ENCODE data around the gene TMEM273.

Gene TMEM273

DNA sequence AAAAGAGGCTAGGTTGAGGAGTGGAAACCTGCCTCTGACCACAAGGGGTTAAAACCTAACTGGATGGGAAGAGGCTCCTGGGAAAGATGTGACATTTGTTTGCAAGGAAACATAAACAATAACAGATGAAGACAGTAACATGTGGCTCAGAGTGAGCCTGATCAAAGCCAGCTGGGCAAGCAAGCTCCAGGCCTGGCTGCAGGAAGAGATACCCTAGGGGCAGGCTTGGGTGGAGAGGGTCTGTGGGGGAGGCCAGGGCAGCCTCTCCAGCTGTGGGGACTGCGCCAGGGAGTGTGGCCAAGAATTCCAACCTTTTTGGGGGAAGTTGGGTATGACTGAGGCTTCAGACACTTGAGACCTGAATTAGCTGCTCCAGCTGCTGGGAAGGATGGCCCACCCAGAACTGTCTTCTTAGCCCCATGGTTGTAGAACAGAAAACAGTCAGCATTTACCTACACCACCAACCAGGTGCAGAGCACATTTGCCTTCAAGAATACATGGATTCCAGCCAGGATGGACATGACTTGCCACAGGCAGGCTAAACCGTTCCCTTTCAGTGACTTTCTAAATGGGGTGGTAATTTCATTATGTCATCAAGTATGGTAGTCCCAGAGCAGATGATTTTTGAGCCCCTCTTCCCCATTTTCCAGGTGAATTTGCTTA is 44.0 kb downstream of the TMEM273 start:
- no peaks in the 10 kb centered on the region for H3K36me3 ChIP-seq (ENCODE audit: insufficient read depth, low read length)
- H3K4me2 ChIP-seq (ENCODE audit: low read length), result no peak overlapping the region
- no peaks in the 10 kb centered on the region for H3K27me3 ChIP-seq (ENCODE audit: insufficient read depth, low read length)
- H3F3A ChIP-seq (ENCODE audit: insufficient read depth, low read length), result no peaks in the 10 kb centered on the region
- H3K9ac ChIP-seq (ENCODE audit: low read length), result no peak overlapping the region
- H3K79me2 ChIP-seq (ENCODE audit: insufficient read depth, low read length), result no peaks in the 10 kb centered on the region
- H3K4me3 ChIP-seq (ENCODE audit: low read depth, low read length, poor library complexity, severe bottlenecking), result no peak overlapping the region
- H3K4me1 ChIP-seq (ENCODE audit: insufficient read depth, low read length, severe bottlenecking), result no peaks in the 10 kb centered on the region
- H4K20me1 ChIP-seq (ENCODE audit: insufficient read depth, low read length), result no peaks in the 10 kb centered on the region
- no peak for TF ChIP-seq EZH2 (IDR thresholded peaks at IDR 0.05; ENCODE audit: borderline replicate concordance, low read length)
- TF ChIP-seq, protein P1, sequence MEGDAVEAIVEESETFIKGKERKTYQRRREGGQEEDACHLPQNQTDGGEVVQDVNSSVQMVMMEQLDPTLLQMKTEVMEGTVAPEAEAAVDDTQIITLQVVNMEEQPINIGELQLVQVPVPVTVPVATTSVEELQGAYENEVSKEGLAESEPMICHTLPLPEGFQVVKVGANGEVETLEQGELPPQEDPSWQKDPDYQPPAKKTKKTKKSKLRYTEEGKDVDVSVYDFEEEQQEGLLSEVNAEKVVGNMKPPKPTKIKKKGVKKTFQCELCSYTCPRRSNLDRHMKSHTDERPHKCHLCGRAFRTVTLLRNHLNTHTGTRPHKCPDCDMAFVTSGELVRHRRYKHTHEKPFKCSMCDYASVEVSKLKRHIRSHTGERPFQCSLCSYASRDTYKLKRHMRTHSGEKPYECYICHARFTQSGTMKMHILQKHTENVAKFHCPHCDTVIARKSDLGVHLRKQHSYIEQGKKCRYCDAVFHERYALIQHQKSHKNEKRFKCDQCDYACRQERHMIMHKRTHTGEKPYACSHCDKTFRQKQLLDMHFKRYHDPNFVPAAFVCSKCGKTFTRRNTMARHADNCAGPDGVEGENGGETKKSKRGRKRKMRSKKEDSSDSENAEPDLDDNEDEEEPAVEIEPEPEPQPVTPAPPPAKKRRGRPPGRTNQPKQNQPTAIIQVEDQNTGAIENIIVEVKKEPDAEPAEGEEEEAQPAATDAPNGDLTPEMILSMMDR (IDR thresholded peaks at IDR 0.05; ENCODE audit: low read length), result no peak
- no peak overlapping the region for H2AFZ ChIP-seq (ENCODE audit: low read length)
- no peaks in the 10 kb centered on the region for H3K9me2 ChIP-seq (ENCODE audit: low read depth, low read length)
- H3K27ac ChIP-seq (ENCODE audit: low read depth, low read length, poor library complexity, severe bottlenecking), result no peak overlapping the region
- no peaks in the 10 kb centered on the region for H3K9me3 ChIP-seq (ENCODE audit: low read length)

DNA sequence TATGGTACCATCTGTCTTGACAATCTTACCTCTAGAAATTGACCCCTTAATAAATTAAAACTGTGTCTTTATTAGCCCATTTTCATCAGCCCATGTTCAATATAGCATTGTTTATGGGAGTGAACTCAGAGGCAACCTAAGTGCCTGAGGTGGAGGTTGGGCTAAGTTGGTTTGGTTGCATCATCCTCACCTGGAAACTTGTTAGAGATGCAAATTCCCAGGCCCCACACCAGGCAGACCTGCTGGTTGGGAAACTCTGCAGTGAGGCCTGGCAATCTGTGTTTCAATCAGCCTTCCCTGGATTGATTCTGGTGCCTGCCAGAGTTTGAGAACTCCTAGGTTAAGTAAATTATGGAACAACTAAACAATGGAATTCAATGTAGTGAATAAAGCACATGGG is 44.9 kb downstream of the TMEM273 start:
- no peaks in the 10 kb centered on the region for H3K27me3 ChIP-seq (ENCODE audit: insufficient read depth, low read length)
- no peak overlapping the region for H3K27ac ChIP-seq (ENCODE audit: low read depth, low read length, poor library complexity, severe bottlenecking)
- H3K4me1 ChIP-seq (ENCODE audit: insufficient read depth, low read length, severe bottlenecking), result no peaks in the 10 kb centered on the region
- H3K79me2 ChIP-seq (ENCODE audit: insufficient read depth, low read length), result no peaks in the 10 kb centered on the region
- no peaks in the 10 kb centered on the region for H3K9me3 ChIP-seq (ENCODE audit: low read length)
- no peak overlapping the region for H2AFZ ChIP-seq (ENCODE audit: low read length)
- no peaks in the 10 kb centered on the region for H3K36me3 ChIP-seq (ENCODE audit: insufficient read depth, low read length)
- no peaks in the 10 kb centered on the region for H3K9me2 ChIP-seq (ENCODE audit: low read depth, low read length)
- no peak for TF ChIP-seq EZH2 (IDR thresholded peaks at IDR 0.05; ENCODE audit: borderline replicate concordance, low read length)
- TF ChIP-seq, protein P1 (IDR thresholded peaks at IDR 0.05; ENCODE audit: low read length), result no peak
- H4K20me1 ChIP-seq (ENCODE audit: insufficient read depth, low read length), result no peaks in the 10 kb centered on the region
- no peaks in the 10 kb centered on the region for H3F3A ChIP-seq (ENCODE audit: insufficient read depth, low read length)
- no peak overlapping the region for H3K4me3 ChIP-seq (ENCODE audit: low read depth, low read length, poor library complexity, severe bottlenecking)
- no peak overlapping the region for H3K4me2 ChIP-seq (ENCODE audit: low read length)
- no peak overlapping the region for H3K9ac ChIP-seq (ENCODE audit: low read length)

DNA sequence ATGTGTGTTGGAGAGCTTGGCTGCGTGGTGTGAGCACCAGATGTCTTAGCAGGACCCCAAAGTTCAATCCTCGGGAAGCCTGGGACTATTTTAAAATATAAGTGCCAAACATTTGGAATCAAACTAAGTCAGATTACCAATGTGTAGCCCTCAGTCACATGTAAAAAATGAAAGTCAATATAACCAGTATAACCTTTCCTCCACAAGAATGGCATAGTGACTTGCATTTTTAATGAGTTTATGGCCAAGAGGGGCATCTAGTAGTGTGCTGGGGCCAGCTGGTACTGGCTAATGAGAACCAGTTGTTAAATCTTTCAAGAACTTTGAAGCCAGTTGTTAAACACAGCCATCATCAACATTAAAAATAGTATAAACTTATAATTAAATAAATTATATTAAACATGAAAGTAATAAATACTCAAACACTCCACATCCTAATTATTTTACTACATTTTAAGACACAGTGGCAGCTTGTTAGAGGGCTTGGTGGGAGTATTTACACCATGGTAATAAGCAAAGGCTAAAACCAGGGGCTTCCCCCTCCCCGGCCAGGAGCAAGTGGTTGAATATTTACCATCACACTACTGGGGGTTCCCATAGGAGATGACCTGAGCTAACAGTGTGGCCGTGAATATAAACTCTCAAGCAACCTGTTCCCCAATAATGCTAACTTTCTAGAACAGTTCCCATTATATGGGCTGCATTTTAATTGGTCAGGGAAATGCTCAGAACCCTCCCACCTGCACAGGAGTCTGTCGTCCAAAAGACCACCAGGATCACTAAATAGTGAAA is 46.5 kb downstream of the TMEM273 start:
- no peak overlapping the region for H3K4me3 ChIP-seq (ENCODE audit: low read depth, low read length, poor library complexity, severe bottlenecking)
- H3K9ac ChIP-seq (ENCODE audit: low read length), result no peak overlapping the region
- H2AFZ ChIP-seq (ENCODE audit: low read length), result no peak overlapping the region
- H3K9me3 ChIP-seq (ENCODE audit: low read length), result peaks cover under 1% of the 10 kb centered on the region; the same call in 1 of the 2 replicates
- H4K20me1 ChIP-seq (ENCODE audit: insufficient read depth, low read length), result no peaks in the 10 kb centered on the region
- H3K4me1 ChIP-seq (ENCODE audit: insufficient read depth, low read length, severe bottlenecking), result no peaks in the 10 kb centered on the region
- H3K36me3 ChIP-seq (ENCODE audit: insufficient read depth, low read length), result no peaks in the 10 kb centered on the region
- H3K27me3 ChIP-seq (ENCODE audit: insufficient read depth, low read length), result peaks cover 4% of the 10 kb centered on the region; the same call in 1 of the 2 replicates
- no peaks in the 10 kb centered on the region for H3K9me2 ChIP-seq (ENCODE audit: low read depth, low read length)
- no peak overlapping the region for H3K27ac ChIP-seq (ENCODE audit: low read depth, low read length, poor library complexity, severe bottlenecking)
- no peaks in the 10 kb centered on the region for H3F3A ChIP-seq (ENCODE audit: insufficient read depth, low read length)
- no peaks in the 10 kb centered on the region for H3K79me2 ChIP-seq (ENCODE audit: insufficient read depth, low read length)
- no peak overlapping the region for H3K4me2 ChIP-seq (ENCODE audit: low read length)
- no peak for TF ChIP-seq EZH2 (IDR thresholded peaks at IDR 0.05; ENCODE audit: borderline replicate concordance, low read length)
- TF ChIP-seq, protein P1 (IDR thresholded peaks at IDR 0.05; ENCODE audit: low read length), result no peak

All from OCI-LY1 (cell line).